Sigmoid colon (tissue), 4 donors: ENCODE data around the gene OPALIN.

ENCODE experiments used
- EP300 ChIP-seq, 4 donors: sonication (generic); formaldehyde crosslinking; IDR thresholded peaks; one replicate each; pipeline ENCODE4 v1.6.1; 2017; ENCODE audit warnings: antibody characterized with exemption in 4 of 4
- TF ChIP-seq, protein P1 (sequence below), 4 experiments: fragments of 450-650 bp in 3 of 4; fragments of 200-600 bp in 1 of 4; IDR thresholded peaks; one replicate each; pipeline ENCODE4 v1.5.1; 2016 to 2019; ENCODE audit warnings: antibody characterized with exemption in 4 of 4, mild to moderate bottlenecking in 3 of 4, moderate library complexity in 2 of 4

DNA sequence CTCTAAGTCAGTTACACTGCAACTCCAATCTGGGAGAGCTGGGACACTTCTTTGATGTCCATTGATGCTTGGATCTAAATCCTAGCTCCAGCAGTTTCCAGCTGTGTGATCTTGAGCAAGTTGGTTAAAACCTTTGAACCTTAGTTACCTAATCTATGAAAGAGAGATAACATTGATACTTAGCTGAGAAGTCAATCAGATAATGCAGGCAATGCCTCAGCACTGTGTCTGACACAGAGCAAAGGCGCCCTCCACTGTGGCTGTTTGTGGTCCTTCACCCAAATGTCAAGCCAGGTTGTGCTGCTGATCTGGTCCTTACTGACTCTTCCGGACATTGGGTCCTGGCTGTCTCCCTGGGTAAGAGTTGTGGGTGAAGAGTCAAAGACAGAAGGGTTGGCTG lies 34.4 kb downstream of the OPALIN start:
- TF ChIP-seq, protein P1, sequence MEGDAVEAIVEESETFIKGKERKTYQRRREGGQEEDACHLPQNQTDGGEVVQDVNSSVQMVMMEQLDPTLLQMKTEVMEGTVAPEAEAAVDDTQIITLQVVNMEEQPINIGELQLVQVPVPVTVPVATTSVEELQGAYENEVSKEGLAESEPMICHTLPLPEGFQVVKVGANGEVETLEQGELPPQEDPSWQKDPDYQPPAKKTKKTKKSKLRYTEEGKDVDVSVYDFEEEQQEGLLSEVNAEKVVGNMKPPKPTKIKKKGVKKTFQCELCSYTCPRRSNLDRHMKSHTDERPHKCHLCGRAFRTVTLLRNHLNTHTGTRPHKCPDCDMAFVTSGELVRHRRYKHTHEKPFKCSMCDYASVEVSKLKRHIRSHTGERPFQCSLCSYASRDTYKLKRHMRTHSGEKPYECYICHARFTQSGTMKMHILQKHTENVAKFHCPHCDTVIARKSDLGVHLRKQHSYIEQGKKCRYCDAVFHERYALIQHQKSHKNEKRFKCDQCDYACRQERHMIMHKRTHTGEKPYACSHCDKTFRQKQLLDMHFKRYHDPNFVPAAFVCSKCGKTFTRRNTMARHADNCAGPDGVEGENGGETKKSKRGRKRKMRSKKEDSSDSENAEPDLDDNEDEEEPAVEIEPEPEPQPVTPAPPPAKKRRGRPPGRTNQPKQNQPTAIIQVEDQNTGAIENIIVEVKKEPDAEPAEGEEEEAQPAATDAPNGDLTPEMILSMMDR (IDR thresholded peaks at IDR 0.05): no peak
- no peak for TF ChIP-seq EP300 (IDR thresholded peaks at IDR 0.05)
